Nucleus accumbens (tissue), 56 donors: ENCODE measurements around the gene ASB13.

Source experiments
- DNase-seq, 56 donors: peaks; one replicate each; lab custom pipeline; 2025; lab: John Stamatoyannopoulos, UW

ASB13 gene

GRCh38 chr10:5649746-5650145 is 16.6 kb downstream of the ASB13 start:
- DNase-seq, result no peak

- peak in 1 of 56 donors; percentile 39 for DNase-seq
Measured at GRCh38 chr10:5648494-5649457, 17.6 kb downstream of the ASB13 start.

- DNase-seq, result no peak
Measured at GRCh38 chr10:5647507-5648240, 18.7 kb downstream of the ASB13 start.

GRCh38 chr10:5645944-5646617 is 20.3 kb downstream of the ASB13 start:
- DNase-seq, result no peak

- DNase-seq, result no peak
Measured at GRCh38 chr10:5645375-5645774, 21.0 kb downstream of the ASB13 start.

GRCh38 chr10:5644930-5645329 is 21.5 kb downstream of the ASB13 start:
- no peak for DNase-seq

GRCh38 chr10:5643346-5644067 is 22.9 kb downstream of the ASB13 start:
- DNase-seq, result no peak

- DNase-seq, result no peak
Measured at GRCh38 chr10:5641501-5641900, 24.9 kb downstream of the ASB13 start.

- no peak for DNase-seq
Measured at GRCh38 chr10:5640501-5640900, 25.9 kb downstream of the ASB13 start.

GRCh38 chr10:5640036-5640435 is 26.4 kb downstream of the ASB13 start:
- DNase-seq, result no peak

- DNase-seq, result no peak
Measured at GRCh38 chr10:5639066-5639465, 27.3 kb downstream of the ASB13 start.

- no peak for DNase-seq
Measured at GRCh38 chr10:5638494-5638893, 27.9 kb downstream of the ASB13 start.

GRCh38 chr10:5634918-5635317 is 31.5 kb downstream of the ASB13 start:
- no peak for DNase-seq

- DNase-seq, result no peak
Measured at GRCh38 chr10:5633166-5633749, 33.1 kb downstream of the ASB13 start.

GRCh38 chr10:5632446-5632845 is 33.9 kb downstream of the ASB13 start:
- DNase-seq, result no peak

- no peak for DNase-seq
Measured at GRCh38 chr10:5631936-5632335, 34.5 kb downstream of the ASB13 start.

- no peak for DNase-seq
Measured at GRCh38 chr10:5630112-5630436, 36.3 kb downstream of the ASB13 start.

- DNase-seq, result peak in 48 of 56 donors; percentile 6 to 80 (median 37)
Measured at GRCh38 chr10:5629303-5630111, 36.9 kb downstream of the ASB13 start.
